H9 (cell line): Measurements from ENCODE around the gene ZC3H10. TPM values are rescaled to one million over a fixed set of nuclear protein-coding genes. Genes with fewer than 3 reads are reported as not detected.

Experiments
- DNase-seq: peaks from one replicate; pipeline ENCODE4 v3.0.0-alpha.2; 2017
- H2AFZ ChIP-seq: one replicate; pipeline ENCODE4 v1.6.1; 2013; ENCODE audit warnings: mild to moderate bottlenecking, low read length, control low read depth, moderate library complexity
- H2AK5ac ChIP-seq: 2 replicates; pipeline ENCODE4 v1.6.1; 2013; ENCODE audit warnings: low read length, control low read depth, mixed read lengths; ENCODE audit not compliant: insufficient read length
- H2BK120ac ChIP-seq: one replicate; pipeline ENCODE4 v1.6.1; 2013; ENCODE audit warnings: low read depth, mild to moderate bottlenecking, low read length, control low read depth, inconsistent platforms; ENCODE audit not compliant: poor library complexity, severe bottlenecking
- H2BK12ac ChIP-seq: 2 replicates; pipeline ENCODE4 v1.6.1; 2013; ENCODE audit warnings: low read length, control low read depth, mixed read lengths, low read depth; ENCODE audit not compliant: insufficient read length
- H2BK15ac ChIP-seq: 2 replicates; pipeline ENCODE4 v1.6.1; 2013; ENCODE audit warnings: low read depth, low read length, control low read depth
- H2BK20ac ChIP-seq: one replicate; pipeline ENCODE4 v1.6.1; 2013; ENCODE audit warnings: low read depth, mild to moderate bottlenecking, low read length, control low read depth, inconsistent platforms; ENCODE audit not compliant: poor library complexity, severe bottlenecking
- H2BK5ac ChIP-seq: 2 replicates; pipeline ENCODE4 v1.6.1; 2013; ENCODE audit warnings: low read length, control low read depth, mixed read lengths; ENCODE audit not compliant: insufficient read length
- H3K14ac ChIP-seq: 2 replicates; pipeline ENCODE4 v1.6.1; 2013; ENCODE audit warnings: low read length, control low read depth; ENCODE audit not compliant: insufficient read depth
- H3K18ac ChIP-seq: 2 replicates; pipeline ENCODE4 v1.6.1; 2013; ENCODE audit warnings: low read depth, mild to moderate bottlenecking, mixed read lengths, low read length, control low read depth; ENCODE audit not compliant: insufficient read length
- H3K23ac ChIP-seq: 2 replicates; pipeline ENCODE4 v1.6.1; 2013; ENCODE audit warnings: low read length, control low read depth, mixed read lengths, low read depth; ENCODE audit not compliant: insufficient read length
- H3K23me2 ChIP-seq: 2 replicates; pipeline ENCODE4 v1.6.1; 2013; ENCODE audit warnings: low read depth, mild to moderate bottlenecking, mixed read lengths, low read length, control low read depth; ENCODE audit not compliant: insufficient read length, poor library complexity, severe bottlenecking
- H3K27ac ChIP-seq: 2 replicates; pipeline ENCODE4 v1.5.1; 2013; ENCODE audit warnings: low read length, control low read depth, mixed read lengths, low read depth; ENCODE audit not compliant: insufficient read length
- H3K27me3 ChIP-seq: 2 replicates; pipeline ENCODE4 v1.6.1; 2013; ENCODE audit warnings: low read length, control low read depth, inconsistent platforms; ENCODE audit not compliant: insufficient read depth
- H3K4ac ChIP-seq: 2 replicates; pipeline ENCODE4 v1.6.1; 2013; ENCODE audit warnings: low read depth, mild to moderate bottlenecking, control low read depth, inconsistent platforms, low read length, moderate library complexity
- H3K4me1 ChIP-seq: 2 replicates; pipeline ENCODE4 v1.6.1; 2013; ENCODE audit warnings: low read length, control low read depth, inconsistent platforms; ENCODE audit not compliant: insufficient read depth
- H3K4me2 ChIP-seq: 2 replicates; pipeline ENCODE4 v1.6.1; 2013; ENCODE audit warnings: low read length, control low read depth, mixed read lengths; ENCODE audit not compliant: insufficient read length, insufficient read depth
- H3K56ac ChIP-seq: 2 replicates; pipeline ENCODE4 v1.6.1; 2013; ENCODE audit warnings: low read depth, mild to moderate bottlenecking, mixed read lengths, low read length, control low read depth; ENCODE audit not compliant: insufficient read length
- H3K79me1 ChIP-seq: 2 replicates; pipeline ENCODE4 v1.6.1; 2013; ENCODE audit warnings: low read depth, mild to moderate bottlenecking, moderate library complexity, low read length, control low read depth, inconsistent platforms; ENCODE audit not compliant: insufficient read depth, poor library complexity, severe bottlenecking
- H3K79me2 ChIP-seq: 2 replicates; pipeline ENCODE4 v1.6.1; 2013; ENCODE audit warnings: low read length, control low read depth, inconsistent platforms; ENCODE audit not compliant: insufficient read depth
- H3K9ac ChIP-seq: 2 replicates; pipeline ENCODE4 v1.6.1; 2013; ENCODE audit warnings: low read length, control low read depth, mixed read lengths; ENCODE audit not compliant: insufficient read length; ENCODE audit errors: extremely low read depth
- H3K9me3 ChIP-seq: one replicate; pipeline ENCODE4 v1.6.1; 2013; ENCODE audit warnings: low read depth, low read length, inconsistent platforms; ENCODE audit not compliant: control insufficient read depth
- H3T11ph ChIP-seq: one replicate; pipeline ENCODE4 v1.6.1; 2013; ENCODE audit warnings: mild to moderate bottlenecking, low read length, control low read depth, inconsistent platforms
- H4K20me1 ChIP-seq: one replicate; pipeline ENCODE4 v1.6.1; 2013; ENCODE audit not compliant: control insufficient read depth, insufficient read length, insufficient read depth
- H4K5ac ChIP-seq: 2 replicates; pipeline ENCODE4 v1.6.1; 2013; ENCODE audit warnings: low read depth, mild to moderate bottlenecking, mixed read lengths, low read length, control low read depth; ENCODE audit not compliant: insufficient read length
- H4K8ac ChIP-seq: replicated peaks from 2 replicates; pipeline ENCODE4 v1.6.1; 2013; ENCODE audit warnings: low read length, control low read depth, mixed read lengths, low read depth; ENCODE audit not compliant: insufficient read length
- H4K91ac ChIP-seq: 2 replicates; pipeline ENCODE4 v1.6.1; 2013; ENCODE audit warnings: low read depth, mild to moderate bottlenecking, moderate library complexity, mixed read lengths, low read length, control low read depth; ENCODE audit not compliant: insufficient read length
- H3K27ac Mint-ChIP-seq, 3 experiments: 2 replicates in 2 of 3; 3 replicates in 1 of 3; pipeline ENCODE4 v1.8.0; 2020 to 2021; ENCODE audit warnings: mixed read lengths in 3 of 3, mild to moderate bottlenecking in 1 of 3, moderate library complexity in 1 of 3
- H3K27me3 Mint-ChIP-seq: 2 replicates; pipeline ENCODE4 v1.8.0; 2021; ENCODE audit warnings: low read depth, mild to moderate bottlenecking, moderate library complexity, mixed read lengths
- H3K36me3 Mint-ChIP-seq, 3 experiments: 2 replicates in 2 of 3; 3 replicates in 1 of 3; pipeline ENCODE4 v1.8.0; 2020 to 2021; ENCODE audit warnings: low read depth in 3 of 3, mixed read lengths in 3 of 3; ENCODE audit not compliant: insufficient read depth in 1 of 3
- H3K4me1 Mint-ChIP-seq, 2 experiments: 2 replicates each; pipeline ENCODE4 v1.8.0; 2020; ENCODE audit warnings: mixed read lengths in 2 of 2
- H3K4me3 Mint-ChIP-seq, 2 experiments: 2 replicates in 1 of 2; 3 replicates in 1 of 2; pipeline ENCODE4 v1.8.0; 2020 to 2021; ENCODE audit warnings: mild to moderate bottlenecking in 2 of 2, mixed read lengths in 2 of 2, moderate library complexity in 1 of 2
- H3K9me3 Mint-ChIP-seq, 2 experiments: 2 replicates in 1 of 2; 3 replicates in 1 of 2; pipeline ENCODE4 v1.8.0; 2020; ENCODE audit warnings: mild to moderate bottlenecking in 2 of 2, mixed read lengths in 2 of 2, moderate library complexity in 1 of 2
- WGBS: extraction: QIAGEN DNeasy Blood & Tissue Kit; methylation state at CpG from one replicate; pipeline ENCODE4 v1.1.7; 2013; ENCODE audit warnings: missing lambda C conversion rate, low lambda C conversion rate, mixed read lengths; ENCODE audit not compliant: insufficient read length; ENCODE audit errors: extremely low coverage; 5-methylcytosine and 5-hydroxymethylcytosine counted together
- total RNA-seq: library from RNA; stranded (reverse); gene quantifications from 2 replicates; pipeline ENCODE4 v1.2.1, GENCODE V29; 2021
- TF ChIP-seq, protein P1 (sequence below): fragments of 200-600 bp; sonication (generic); conservative IDR thresholded peaks from 3 replicates; pipeline ENCODE4 v1.8.0; 2021; ENCODE audit warnings: antibody characterized with exemption, mild to moderate bottlenecking

The ZC3H10 gene
- total RNA-seq, 1 experiment from 2014 or later, result 9.4 TPM

DNA sequence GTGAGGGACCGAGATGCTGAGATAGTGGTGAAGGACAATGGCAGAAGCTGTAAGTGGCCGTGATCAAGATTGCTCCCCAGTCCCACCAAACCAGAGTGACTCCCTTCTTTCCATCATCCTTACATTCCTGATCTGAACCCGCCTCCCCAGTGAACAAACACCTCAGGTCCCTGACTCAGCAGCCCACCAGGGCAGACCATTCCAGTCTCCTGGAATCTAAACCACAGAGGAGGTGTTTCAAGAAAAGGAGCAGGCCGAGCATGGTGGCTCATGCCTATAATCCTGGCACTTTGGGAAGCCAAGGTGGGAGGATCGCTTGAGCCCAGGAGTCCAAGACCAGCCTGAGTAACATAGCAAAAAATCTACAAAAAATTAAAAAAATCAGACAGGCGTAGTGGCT is 31.5 kb upstream of the ZC3H10 start:
- no peak overlapping the region for H3T11ph ChIP-seq
- no peak overlapping the region for H3K23ac ChIP-seq
- Mint-ChIP-seq H3K9me3 (no peaks in the 10 kb centered on the region), H3K27ac (peak overlapping the region in 2 of 3 experiments; percentile 47 to 49; a peak in 2 of 7 replicates), H3K27me3 (no peaks in the 10 kb centered on the region), H3K4me3 (no peak overlapping the region; a peak in 1 of 5 replicates), H3K4me1 (peaks cover 5 to 8% of the 10 kb centered on the region in 2 experiments), H3K36me3 (peaks cover 33 to 73% (median 70%) of the 10 kb centered on the region in 3 experiments)
- H3K27ac ChIP-seq, result no peak overlapping the region
- H4K5ac ChIP-seq, result no peak overlapping the region
- no peak overlapping the region for H2AFZ ChIP-seq
- H4K20me1 ChIP-seq, result no peaks in the 10 kb centered on the region
- H3K56ac ChIP-seq, result no peak overlapping the region
- no peak overlapping the region for H2BK5ac ChIP-seq
- H2BK20ac ChIP-seq, result no peak overlapping the region
- no peaks in the 10 kb centered on the region for H3K27me3 ChIP-seq
- H3K18ac ChIP-seq, result no peak overlapping the region
- no peak overlapping the region for H2AK5ac ChIP-seq
- H3K23me2 ChIP-seq, result no peaks in the 10 kb centered on the region
- H2BK15ac ChIP-seq, result no peak overlapping the region
- H4K8ac ChIP-seq, result no peak overlapping the region
- H3K4me1 ChIP-seq, result no peaks in the 10 kb centered on the region
- H3K4ac ChIP-seq, result no peak overlapping the region
- no peak overlapping the region for H3K9ac ChIP-seq
- WGBS, result no CpG with 5 or more reads among the region's 6 CpGs
- no peak overlapping the region for H3K14ac ChIP-seq
- no peak overlapping the region for H2BK120ac ChIP-seq
- no peak overlapping the region for H4K91ac ChIP-seq
- DNase-seq, result no peak
- H3K4me2 ChIP-seq, result no peak overlapping the region
- H2BK12ac ChIP-seq, result no peak overlapping the region
- peaks cover 6% of the 10 kb centered on the region; the same call in 1 of the 2 replicates for H3K79me2 ChIP-seq
- TF ChIP-seq, protein P1, sequence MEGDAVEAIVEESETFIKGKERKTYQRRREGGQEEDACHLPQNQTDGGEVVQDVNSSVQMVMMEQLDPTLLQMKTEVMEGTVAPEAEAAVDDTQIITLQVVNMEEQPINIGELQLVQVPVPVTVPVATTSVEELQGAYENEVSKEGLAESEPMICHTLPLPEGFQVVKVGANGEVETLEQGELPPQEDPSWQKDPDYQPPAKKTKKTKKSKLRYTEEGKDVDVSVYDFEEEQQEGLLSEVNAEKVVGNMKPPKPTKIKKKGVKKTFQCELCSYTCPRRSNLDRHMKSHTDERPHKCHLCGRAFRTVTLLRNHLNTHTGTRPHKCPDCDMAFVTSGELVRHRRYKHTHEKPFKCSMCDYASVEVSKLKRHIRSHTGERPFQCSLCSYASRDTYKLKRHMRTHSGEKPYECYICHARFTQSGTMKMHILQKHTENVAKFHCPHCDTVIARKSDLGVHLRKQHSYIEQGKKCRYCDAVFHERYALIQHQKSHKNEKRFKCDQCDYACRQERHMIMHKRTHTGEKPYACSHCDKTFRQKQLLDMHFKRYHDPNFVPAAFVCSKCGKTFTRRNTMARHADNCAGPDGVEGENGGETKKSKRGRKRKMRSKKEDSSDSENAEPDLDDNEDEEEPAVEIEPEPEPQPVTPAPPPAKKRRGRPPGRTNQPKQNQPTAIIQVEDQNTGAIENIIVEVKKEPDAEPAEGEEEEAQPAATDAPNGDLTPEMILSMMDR, result no peak
- no peaks in the 10 kb centered on the region for H3K79me1 ChIP-seq
- H3K9me3 ChIP-seq, result no peaks in the 10 kb centered on the region
